Activated naive CD8-positive, alpha-beta T cell treated with anti-CD3 and anti-CD28 coated beads, Interleukin-2, amount 50 U/mL, for 16 hours (primary cell): ENCODE results near the gene KDF1.
"Not testable (repeated sequence)": the region's sequence is repeated elsewhere in the genome, so short reads cannot be mapped to it uniquely, and the experiment has no call there.

Experiments
- DNase-seq: peaks from one replicate; pipeline ENCODE4 v3.0.0-alpha.2; 2020; ENCODE audit warnings: low read depth, low spot score

KDF1 gene

DNA sequence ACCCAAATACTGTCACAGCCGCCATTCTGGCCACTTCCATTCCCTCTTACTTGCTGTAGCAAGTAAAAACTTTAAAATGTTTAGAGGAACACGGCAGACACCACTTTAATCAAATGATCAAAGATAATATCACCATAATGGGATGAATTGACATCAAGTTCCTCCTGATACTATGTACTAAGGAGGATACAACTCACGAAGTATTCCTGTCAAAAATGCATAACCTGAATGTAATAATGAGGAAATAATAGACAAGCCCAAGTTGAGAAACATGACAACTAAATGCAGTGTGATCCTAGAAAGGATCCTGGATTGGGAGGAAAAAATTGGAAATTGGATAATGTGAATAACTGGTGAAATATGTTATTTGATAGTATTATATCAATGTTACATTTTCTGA is 3.9 kb downstream of the KDF1 start:
- no peak for DNase-seq

DNA sequence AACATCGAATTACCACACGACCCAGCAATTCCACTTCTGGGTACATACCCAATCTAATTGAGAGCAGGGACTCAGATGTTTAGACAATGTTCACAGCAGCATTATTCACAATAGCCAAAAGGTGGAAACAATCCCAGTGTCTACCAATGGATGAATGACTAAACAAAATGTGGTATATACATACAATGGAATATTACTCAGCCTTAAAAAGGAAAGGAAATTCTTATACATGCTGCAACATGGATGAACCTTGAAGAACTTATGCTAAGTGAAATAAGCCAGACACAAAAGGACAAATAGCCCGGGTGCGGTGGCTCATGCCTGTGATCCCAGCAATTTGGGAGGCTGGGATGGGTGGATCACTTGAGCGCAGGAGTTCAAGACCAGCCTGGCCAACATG is 6.9 kb downstream of the KDF1 start:
- no peak for DNase-seq

DNA sequence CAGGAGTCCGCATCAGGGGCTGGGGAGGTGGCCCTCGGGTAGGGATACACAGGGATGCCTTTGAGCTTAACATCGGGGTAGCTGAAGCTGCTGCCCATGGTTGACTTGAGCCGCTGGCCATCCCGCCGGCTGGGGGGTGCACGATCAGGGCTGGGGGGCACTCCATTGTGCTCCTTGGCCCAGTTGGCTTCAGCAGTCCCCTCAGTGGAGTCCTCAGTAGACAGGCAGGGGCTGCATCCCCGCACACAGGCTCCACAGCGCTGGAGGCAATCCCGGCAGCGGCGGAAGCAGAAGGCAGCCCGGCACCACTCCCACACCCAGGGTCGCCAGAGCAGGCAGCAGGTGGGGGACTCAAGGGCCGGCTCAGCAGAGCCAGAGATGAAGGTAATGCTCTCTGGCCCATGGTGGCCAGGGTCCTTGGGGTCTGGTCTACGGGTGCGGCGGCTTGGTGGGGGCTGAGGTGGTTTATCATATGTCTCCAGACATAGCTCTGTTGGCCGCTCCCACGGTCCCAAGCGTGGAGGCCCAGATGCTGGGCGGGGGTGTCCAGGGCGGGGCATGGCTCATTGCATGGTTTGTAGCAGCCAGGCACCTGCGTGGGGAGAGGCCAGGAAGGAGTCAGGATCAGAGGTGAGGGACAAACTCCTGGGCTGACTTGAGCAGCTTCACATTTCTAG is 8.3 kb downstream of the KDF1 start:
- no peak for DNase-seq

DNA sequence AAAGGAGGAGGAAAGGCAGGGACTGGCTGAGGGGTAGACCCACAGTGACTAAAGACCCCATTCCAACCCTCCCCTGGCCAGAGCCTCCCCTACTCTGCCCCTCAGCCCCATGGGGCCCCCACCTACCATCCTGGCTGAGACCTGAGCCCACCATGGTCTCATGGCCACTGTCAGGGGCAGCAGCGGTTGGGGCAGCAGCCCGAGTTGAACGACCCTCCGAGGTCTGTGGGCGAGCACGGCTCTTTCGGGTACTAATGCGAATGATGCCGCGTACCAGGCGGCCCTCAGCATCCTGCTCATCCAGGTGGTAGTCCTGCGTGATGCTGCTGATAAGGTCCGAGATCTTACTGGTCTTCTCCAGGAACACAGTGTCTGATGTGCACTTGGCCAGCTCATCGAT is 9.1 kb downstream of the KDF1 start:
- no peak for DNase-seq

DNA sequence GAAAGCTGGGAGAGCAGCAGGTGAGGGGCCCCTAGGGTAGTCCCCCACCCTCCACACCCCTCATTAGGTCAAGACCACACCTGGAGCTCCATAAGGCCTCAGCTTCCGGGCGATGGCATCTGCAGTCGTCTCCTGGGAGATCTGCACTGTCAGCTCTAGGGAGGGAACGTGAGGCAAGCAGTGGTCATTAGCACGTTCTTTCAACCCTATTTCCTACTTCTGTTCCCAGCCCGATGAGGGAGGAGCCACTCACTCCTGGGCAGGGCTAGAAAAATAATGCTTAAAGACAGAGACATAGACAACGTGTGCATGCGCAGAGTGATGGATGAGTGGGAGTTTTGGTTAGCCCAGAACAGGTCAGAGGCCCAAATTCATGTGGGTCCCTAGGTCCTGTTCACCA is 9.7 kb downstream of the KDF1 start:
- DNase-seq = no peak

DNA sequence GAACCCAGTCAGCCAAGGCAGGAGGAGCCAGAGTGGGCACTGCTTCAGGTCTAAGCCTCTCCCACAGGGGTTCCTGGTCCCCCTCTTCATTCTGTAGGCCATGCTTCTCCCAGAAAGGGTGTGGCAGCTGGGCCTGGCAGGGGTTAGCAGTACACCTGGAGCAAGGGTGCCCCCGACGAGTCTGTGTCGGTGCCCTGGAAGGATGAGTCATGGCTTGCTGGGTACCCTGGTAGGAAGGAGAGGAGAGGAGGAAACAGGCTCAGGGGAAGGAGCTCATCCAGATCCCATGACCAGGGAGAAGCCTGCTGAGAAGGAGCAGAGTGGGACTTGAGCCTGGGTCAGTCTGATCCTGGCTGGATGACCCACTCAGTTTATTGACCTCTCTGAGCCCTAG is 10.3 kb downstream of the KDF1 start:
- no peak for DNase-seq

DNA sequence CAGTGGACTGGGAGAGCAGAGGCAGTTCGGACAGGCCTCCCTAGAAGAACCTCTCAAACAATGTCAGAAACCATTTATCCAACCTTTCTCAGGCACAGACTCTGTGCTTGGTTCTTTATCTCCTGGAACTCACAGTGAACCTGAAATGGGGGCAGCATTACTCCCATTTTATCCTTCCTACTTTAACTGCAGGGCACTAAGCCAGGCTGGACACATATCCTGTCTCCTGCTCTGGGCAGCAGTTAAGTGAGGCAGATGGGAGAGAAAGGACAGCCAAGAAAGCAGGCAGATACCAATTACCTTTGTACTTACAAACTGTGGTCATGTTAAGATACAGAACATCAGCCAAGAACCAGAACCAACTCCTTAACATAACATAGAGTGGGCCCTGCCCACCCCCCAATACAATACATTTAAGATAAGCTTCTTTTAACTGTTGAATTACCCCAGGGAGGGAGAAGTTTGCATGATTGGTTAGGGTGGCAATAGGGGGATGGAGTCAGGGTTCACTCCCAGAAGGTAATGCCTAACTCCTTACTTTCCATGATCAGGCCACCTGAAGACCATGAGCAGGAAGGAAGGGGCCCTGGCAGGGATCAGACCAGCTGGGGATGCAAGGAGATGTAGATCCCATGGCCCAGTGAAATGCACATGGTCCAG is 10.9 kb downstream of the KDF1 start:
- DNase-seq = no peak

DNA sequence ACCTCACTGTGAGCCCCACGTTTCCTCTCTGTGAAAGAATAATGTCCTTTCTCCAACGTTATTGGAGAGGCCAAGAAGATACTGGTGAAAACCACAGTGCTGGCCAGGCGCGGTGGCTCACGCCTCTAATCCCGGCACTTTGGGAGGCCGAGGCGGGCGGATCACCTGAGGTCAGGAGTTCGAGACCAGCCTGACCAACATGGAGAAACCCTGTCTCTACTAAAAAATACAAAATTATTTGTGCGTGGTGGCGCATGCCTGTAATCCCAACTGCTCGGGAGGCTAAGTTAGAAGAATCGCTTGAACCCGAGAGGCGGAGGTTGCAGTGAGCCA is 11.6 kb downstream of the KDF1 start:
- DNase-seq = not testable (repeated sequence)

DNA sequence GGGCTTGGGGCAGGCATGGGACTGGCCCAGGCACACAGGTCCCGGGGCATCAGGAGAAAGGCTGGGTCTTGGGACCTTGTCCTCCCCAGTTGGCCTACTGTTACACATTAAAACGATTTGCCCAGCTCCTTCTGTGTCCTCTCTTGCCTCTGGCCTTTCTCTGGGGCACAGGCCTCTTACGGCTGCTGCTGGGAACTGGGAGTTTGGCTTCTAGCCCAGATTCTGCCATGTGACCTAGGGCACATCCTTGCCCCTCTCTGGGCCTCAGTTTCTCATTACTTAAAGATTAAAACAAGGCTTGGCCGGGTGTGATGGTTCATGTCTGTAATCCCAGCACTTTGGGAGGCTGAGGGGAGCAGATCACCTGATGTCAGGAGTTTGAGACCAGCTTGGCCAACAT is 14.0 kb downstream of the KDF1 start:
- no peak for DNase-seq

DNA sequence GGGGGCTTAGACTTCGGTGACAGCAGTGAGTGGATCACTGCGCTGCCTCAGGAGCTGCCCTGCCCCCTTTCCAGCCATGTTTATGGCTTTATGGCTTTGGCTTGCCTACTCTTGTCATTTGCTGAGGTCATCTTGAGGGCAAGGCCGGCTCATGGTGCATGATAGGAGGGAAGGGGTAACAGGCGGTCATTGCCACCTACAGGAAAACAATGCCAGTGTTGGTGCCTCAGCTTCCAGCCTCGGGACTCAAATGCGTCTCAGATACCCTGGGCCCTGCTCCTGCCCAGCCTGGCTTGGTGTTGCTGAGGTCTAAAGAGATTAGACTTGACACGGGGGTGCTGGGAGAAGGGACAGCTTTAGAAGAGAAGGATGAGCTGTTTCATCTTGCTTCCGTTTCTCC is 14.5 kb downstream of the KDF1 start:
- no peak for DNase-seq

DNA sequence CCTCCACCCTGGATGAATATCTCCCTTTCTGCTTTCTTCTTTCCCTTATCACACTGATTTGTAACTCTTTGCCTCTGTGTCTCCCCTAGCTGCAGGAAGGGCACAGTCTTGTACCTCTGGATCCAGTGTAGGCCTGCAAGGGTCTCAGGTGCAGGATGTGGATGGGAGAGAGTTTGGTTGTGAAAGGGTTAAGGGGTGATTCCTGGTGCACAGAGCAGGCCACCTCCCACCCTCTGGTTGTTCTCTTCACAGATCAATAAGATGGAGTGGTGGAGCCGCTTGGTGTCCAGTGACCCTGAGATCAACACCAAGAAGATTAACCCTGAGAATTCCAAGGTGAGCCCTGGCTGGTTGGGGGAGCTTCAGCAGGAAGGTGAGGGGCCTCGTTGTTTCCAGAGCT is 15.1 kb downstream of the KDF1 start:
- no peak for DNase-seq

DNA sequence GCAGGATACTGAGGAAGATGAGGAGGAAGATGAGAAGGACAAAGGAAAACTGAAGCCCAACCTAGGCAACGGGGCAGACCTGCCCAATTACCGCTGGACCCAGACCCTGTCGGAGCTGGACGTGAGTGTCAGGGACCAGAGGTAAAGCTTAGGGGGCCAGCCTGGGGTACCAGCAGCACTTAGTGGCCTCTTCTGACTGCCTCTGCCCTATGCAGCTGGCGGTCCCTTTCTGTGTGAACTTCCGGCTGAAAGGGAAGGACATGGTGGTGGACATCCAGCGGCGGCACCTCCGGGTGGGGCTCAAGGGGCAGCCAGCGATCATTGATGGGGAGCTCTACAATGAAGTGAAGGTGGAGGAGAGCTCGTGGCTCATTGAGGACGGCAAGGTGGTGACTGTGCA is 17.6 kb downstream of the KDF1 start:
- no peak for DNase-seq

DNA sequence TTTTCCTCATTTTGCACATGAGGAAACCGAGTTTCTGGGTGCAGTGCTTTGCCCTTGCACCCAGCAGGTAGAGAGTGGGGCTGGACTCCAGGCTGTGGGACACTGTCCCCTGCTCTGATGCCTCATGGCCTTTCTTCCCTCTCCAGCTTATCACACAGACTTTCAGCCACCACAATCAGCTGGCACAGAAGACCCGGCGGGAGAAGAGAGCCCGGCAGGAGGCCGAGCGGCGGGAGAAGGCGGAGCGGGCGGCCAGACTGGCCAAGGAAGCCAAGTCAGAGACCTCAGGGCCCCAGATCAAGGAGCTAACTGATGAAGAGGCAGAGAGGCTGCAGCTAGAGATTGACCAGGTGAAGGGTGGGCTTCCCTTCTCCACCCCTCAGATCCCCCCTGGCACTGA is 19.0 kb downstream of the KDF1 start:
- no peak for DNase-seq

DNA sequence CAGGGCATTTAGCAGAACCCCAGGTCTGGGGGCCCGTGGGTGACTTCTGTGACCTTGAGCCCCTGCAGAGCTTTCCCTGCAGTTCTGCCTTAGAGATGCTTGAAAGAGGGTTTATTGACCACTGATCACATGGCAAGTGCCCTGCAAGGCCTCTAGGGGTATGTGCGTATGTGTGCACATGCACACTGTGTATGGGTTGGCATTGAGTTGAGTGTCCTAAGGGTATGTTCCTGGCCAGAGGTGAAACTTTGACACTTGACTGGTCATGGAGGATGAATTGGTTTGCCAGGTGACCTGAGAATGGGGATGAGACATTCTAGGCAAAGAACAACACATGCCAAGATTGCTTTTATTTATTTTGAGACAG is 21.6 kb downstream of the KDF1 start:
- no peak for DNase-seq

DNA sequence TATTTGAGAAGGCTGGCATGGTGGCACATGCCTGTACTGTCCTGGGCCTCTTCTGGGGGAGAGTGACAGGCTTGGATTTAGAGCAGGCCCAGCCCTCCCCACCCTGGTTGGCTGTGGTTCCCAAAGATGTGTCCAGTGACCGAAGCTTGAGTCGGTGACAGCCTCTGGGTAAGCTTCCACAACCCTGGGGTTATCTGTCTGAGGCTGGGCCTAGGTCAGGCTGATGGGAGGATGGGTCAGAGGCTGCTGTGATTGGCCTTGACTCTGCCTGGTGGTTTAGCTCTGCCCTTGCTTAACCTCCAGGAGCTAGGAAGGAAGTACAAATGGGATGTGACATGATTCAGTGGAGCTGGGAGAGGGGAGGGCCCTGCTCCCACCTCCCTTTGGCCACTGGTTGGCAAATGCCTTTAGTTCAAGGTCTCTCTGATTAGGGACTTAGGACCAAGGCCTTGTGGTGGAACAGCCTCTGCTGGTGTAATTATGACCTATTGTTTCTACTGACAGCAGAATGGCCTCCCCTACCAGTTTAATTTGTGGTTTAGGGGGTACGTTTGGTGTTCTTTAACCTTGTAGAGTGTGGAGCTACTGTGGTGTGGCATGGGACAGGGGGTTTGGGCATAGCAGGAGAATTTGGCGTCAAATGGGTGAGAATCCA is 22.1 kb downstream of the KDF1 start:
- no peak for DNase-seq

DNA sequence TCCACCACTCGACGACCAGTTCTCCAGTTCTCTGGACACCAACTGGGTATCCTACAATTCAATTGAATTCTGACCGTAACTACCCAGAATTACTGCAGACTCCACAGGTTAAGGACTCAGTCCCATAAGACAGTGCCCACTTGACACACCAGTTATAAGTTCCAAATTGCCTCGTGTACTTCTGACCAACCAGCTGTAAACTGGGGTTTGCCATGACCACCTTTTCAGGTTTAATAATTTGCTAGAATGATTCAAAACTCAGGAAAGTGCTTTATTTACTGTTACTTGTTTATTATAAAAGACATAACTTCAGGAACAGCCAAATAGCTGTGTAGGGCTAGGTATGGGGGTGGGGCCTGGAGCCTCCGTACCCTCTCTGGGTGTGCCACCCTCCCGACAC is 23.4 kb downstream of the KDF1 start:
- DNase-seq = no peak

DNA sequence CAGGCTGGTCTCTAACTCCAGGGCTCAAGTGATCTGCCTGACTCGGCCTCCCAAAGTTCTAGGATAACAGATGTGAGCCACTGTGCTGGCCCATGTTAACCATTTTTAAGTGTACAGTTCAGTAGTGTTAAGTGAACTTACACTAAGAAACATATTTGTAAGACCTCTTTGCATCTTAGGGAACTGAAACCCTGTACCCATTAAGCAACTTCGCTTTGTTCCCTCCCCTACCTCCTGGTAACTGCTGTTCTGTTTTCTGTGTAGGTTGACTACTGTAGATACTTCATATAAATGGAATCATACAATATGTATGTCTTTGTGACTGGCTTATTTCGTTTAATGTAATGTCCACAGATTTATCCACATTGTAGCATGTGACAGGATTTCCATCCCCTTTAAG is 27.7 kb downstream of the KDF1 start:
- DNase-seq = no peak

DNA sequence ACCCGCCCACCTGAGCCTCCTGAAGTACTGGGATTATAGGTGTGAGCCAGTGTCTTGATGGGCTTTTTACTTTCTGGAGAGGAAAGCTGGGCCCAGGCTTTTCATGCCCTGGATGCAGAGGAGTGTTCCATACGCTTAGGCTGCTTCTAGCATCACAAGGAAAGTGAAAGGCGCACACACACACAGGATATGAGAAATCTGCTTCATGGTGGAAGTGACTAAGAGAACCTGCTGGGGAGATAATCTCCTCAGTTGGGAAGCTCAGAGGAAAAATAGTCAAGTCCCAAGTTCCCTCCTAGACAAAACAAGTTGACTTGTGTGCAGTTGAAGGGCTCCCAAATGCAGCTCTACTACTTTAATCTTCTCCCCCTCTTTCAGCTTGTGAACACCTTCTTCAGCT is 36.6 kb downstream of the KDF1 start:
- no peak for DNase-seq

DNA sequence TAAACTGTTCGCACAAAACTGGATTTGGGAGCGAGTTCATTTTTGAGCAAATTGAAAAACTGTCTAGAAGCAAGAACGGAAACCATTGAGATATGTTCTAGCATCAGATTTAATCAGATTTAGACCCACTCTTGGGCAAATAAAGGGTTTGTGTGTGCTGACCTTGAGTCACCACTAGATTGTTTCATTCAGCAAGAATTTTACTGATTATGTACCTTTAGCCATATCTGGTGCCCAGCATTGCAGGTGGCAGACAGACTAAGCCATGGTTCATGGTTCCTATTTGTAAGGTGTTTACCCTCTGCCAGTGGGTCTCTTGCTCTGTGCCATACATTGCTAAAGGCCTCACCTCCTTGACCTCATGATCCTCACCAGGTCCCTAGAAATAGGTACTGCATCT is 37.4 kb downstream of the KDF1 start:
- DNase-seq = no peak

DNA sequence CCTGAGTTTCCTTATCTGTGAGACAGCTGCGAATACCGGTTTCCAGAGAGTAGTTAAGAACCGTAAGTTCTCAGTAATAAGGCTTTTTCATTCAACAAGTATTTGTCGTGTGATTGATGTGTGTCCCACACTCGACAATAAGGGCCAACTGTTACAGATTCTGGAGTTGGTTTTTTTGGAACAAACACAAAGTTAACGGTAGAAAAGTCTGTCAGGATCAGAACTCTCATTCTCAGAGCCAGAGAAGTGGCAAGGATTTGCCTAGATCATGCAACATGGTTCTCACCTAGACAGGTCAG is 37.9 kb downstream of the KDF1 start:
- DNase-seq = no peak

DNA sequence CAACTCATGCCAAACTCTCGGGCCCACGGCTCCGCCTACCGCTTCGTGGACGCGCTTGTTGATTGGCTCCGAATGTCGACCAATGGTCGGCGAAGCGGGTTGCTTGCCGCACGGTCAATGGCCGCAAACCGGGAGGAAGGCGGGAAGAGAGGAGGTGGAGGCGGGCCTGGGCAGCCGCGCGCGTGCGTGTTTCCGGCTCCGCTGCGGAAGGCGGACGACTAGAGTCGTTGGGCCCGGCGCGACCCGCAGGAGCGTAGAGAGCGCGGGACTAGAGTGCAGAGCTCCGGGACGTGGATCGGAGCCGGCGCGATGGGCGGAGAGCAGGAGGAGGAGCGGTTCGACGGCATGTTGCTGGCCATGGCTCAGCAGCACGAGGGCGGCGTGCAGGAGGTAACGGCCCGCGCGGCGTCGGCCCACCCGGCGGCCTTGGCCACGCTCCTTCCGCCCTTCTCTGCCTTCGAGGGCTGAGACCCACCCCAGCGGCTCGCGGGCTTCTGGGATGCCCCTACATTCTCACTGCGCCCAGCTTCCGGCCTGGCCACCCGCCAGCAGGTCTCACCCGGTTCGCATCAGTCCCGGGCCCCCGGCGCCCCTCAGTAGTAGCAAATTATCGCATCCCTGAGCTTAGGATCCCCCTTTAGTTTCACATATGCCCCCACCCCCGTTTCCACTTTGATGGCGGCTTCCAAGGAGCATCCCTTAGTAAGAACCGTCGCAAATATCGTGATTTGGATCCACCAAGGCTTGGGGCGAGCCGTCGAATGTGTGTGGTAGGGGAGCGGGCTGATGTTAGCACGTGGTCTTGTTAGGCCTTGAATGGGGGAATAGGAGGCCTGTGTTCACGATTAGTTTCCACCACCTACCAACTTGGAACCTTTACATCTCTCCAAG is 38.5 kb downstream of the KDF1 start, which contains the start of gene NUDC:
NUDC (plus strand) TSS at position 204 of the 891 bp plus-strand sequence; CDS start at position 310, 106 bp downstream.
- DNase-seq = peak; percentile 94

DNA sequence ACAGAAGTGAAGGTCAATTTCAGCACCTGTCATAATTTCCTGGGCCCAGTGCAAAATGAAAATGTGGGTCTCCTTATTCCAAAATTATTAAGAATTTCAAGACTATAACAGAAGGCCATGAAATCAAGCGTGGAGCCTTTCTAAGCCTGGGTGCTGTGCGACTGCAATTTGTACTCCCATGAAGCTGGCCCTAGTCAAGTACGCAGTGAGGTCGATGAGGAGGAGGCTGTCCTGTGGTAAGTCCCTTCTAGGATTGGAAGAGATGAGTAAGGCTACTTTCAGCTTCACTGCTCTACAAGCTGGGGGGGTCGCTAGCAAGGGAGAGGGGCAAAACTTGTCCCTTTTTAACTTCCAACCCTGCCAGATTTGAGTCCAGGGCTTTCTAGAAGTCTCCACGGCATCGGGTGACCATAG is 39.1 kb downstream of the KDF1 start:
- DNase-seq = no peak
